ENCODE data around the gene SLC4A3. TPM values are rescaled to one million over a fixed set of nuclear protein-coding genes. Genes with fewer than 3 reads are reported as not detected.

Gene SLC4A3
- total and polyA plus RNA-seq, 9 donors, result 5.5 to 15.9 (median 11.0) TPM

DNA sequence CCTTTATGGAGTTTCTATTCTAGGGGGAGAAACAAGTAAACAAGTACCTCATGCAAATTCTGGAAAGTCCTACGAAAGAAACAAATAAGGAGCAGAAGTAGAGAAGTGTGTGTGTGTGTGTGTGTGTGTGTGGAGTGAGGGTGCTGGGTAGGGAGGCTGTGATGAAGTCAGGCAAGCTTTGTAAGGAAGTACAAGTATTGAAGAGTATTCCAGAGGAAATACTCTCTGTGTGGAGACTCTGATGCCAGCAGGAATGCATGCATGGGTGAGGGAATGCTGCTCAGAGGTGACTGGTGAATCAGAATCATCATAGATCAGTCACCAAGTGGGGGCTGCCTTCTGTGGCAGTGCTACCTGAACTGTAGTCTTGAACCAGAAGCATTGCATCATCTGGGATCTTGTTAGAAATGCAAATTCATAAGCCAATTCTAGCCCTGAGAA lies 34.5 kb downstream of the SLC4A3 start:
- no peak overlapping the region for H3K27ac ChIP-seq (ENCODE audit: low read length)
- WGBS (ENCODE audit: insufficient coverage), result 100% methylated on average over 1 of the region's 1 CpG
- H3K36me3 ChIP-seq (ENCODE audit: control insufficient read depth, insufficient read depth, low read length), result no peaks in the 10 kb centered on the region
- H3K27me3 ChIP-seq (ENCODE audit: control insufficient read depth, insufficient read depth, low read length), result no peaks in the 10 kb centered on the region
- H3K9me3 ChIP-seq (replicated peaks; ENCODE audit: control insufficient read depth, low read depth, low read length), result peaks cover 9% of the 10 kb centered on the region
- DNase-seq, result no peak
- no peak overlapping the region for H3K4me3 ChIP-seq (ENCODE audit: low read length)
- H3K4me1 ChIP-seq (ENCODE audit: control insufficient read depth, insufficient read depth, low read length), result peaks cover 21% of the 10 kb centered on the region

DNA sequence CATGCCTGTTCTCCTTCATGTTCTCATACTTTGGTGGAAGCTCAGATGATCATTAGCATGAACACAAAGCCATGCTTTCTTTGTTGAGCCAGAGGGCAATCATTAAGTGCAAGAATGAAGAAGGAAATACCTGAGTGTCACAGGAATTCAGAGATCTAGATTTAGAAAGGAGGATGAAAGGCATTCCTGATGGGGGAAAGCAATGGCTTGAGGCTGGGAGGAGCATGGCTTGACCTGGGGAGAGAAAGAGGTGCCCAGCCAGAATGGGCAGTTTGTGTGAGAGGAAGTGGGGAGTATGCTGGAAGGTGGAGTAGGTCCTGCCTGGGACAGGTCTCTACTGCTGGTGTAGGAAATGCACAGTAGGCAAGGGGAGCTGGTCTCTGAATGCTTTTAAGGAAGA lies 35.1 kb downstream of the SLC4A3 start:
- H3K27me3 ChIP-seq (ENCODE audit: control insufficient read depth, insufficient read depth, low read length), result no peaks in the 10 kb centered on the region
- DNase-seq, result no peak
- no peak overlapping the region for H3K27ac ChIP-seq (ENCODE audit: low read length)
- no peaks in the 10 kb centered on the region for H3K36me3 ChIP-seq (ENCODE audit: control insufficient read depth, insufficient read depth, low read length)
- no peak overlapping the region for H3K4me3 ChIP-seq (ENCODE audit: low read length)
- peaks cover 21% of the 10 kb centered on the region for H3K4me1 ChIP-seq (ENCODE audit: control insufficient read depth, insufficient read depth, low read length)
- peaks cover 9% of the 10 kb centered on the region for H3K9me3 ChIP-seq (replicated peaks; ENCODE audit: control insufficient read depth, low read depth, low read length)

DNA sequence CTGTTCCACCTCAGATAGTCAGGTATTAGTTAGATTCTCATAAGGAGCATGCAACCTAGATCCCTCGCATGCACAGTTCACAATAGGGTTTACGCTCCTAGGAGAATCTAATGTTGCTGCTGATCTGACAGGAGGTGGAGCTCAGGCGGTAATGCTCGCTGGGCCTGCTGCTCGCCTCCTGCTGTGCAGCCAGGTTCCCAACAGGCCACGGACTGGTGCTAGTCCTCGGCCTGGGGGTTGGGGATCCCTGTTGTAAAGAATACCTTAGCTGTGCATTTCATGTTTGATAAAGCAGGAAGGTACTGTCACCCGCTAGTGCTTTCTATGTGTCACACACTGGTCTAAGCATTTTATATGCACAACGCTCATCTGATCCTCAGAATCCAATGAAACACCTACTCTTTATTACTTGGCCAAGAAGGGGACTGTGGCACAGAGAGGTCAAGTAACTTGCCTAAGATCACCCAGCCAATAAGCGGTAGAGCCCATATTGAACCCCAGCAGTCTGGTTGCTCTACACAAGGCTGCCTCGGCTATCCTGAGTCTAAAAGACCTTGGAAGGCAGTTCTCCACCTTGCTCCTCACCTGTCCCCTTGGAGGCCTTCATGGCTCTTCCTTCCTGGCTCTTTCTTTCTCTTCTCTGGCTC lies 35.8 kb downstream of the SLC4A3 start:
- H3K27ac ChIP-seq (ENCODE audit: low read length), result no peak overlapping the region
- DNase-seq, result no peak
- 92% methylated on average over 6 of the region's 11 CpGs for WGBS (ENCODE audit: insufficient coverage)
- no peaks in the 10 kb centered on the region for H3K36me3 ChIP-seq (ENCODE audit: control insufficient read depth, insufficient read depth, low read length)
- no peak overlapping the region for H3K4me3 ChIP-seq (ENCODE audit: low read length)
- H3K27me3 ChIP-seq (ENCODE audit: control insufficient read depth, insufficient read depth, low read length), result no peaks in the 10 kb centered on the region
- H3K4me1 ChIP-seq (ENCODE audit: control insufficient read depth, insufficient read depth, low read length), result peaks cover 21% of the 10 kb centered on the region
- H3K9me3 ChIP-seq (replicated peaks; ENCODE audit: control insufficient read depth, low read depth, low read length), result peaks cover 9% of the 10 kb centered on the region

GRCh38 chr2:219664041-219664440 lies 36.6 kb downstream of the SLC4A3 start:
- H3K27me3 ChIP-seq (ENCODE audit: control insufficient read depth, insufficient read depth, low read length), result no peaks in the 10 kb centered on the region
- H3K36me3 ChIP-seq (ENCODE audit: control insufficient read depth, insufficient read depth, low read length), result no peaks in the 10 kb centered on the region
- H3K27ac ChIP-seq (ENCODE audit: low read length), result no peak overlapping the region
- DNase-seq, result no peak
- no CpG with 5 or more reads among the region's 5 CpGs for WGBS (ENCODE audit: insufficient coverage)
- no peak overlapping the region for H3K4me3 ChIP-seq (ENCODE audit: low read length)
- peaks cover 21% of the 10 kb centered on the region for H3K4me1 ChIP-seq (ENCODE audit: control insufficient read depth, insufficient read depth, low read length)
- peaks cover 9% of the 10 kb centered on the region for H3K9me3 ChIP-seq (replicated peaks; ENCODE audit: control insufficient read depth, low read depth, low read length)

DNA sequence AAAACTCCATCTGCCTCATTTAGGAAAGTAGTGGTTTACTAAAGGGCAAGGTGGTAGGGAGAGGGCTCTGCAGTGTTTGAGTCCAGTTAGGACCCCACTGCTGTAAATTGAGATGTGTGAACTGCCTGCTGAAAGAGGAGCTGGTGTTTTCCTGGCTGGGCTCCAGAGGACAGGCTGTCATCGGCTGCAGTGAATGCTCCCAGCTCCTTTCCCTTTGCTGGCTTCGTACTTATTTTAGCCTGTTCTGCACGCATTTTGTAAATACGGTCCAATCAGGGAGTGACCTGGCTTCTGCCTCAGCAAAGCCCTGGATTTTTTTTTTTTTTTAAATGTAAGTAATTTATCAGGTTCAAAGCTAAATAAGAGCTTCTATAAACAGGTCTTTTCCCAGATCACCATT lies 37.5 kb downstream of the SLC4A3 start:
- H3K4me1 ChIP-seq (ENCODE audit: control insufficient read depth, insufficient read depth, low read length), result peaks cover 21% of the 10 kb centered on the region
- peaks cover 9% of the 10 kb centered on the region for H3K9me3 ChIP-seq (replicated peaks; ENCODE audit: control insufficient read depth, low read depth, low read length)
- WGBS (ENCODE audit: insufficient coverage), result 14% methylated on average over 1 of the region's 4 CpGs
- H3K27ac ChIP-seq (ENCODE audit: low read length), result peak overlapping the region; percentile 51
- H3K4me3 ChIP-seq (ENCODE audit: low read length), result no peak overlapping the region
- peak; percentile 79 for DNase-seq
- H3K27me3 ChIP-seq (ENCODE audit: control insufficient read depth, insufficient read depth, low read length), result no peaks in the 10 kb centered on the region
- H3K36me3 ChIP-seq (ENCODE audit: control insufficient read depth, insufficient read depth, low read length), result no peaks in the 10 kb centered on the region

DNA sequence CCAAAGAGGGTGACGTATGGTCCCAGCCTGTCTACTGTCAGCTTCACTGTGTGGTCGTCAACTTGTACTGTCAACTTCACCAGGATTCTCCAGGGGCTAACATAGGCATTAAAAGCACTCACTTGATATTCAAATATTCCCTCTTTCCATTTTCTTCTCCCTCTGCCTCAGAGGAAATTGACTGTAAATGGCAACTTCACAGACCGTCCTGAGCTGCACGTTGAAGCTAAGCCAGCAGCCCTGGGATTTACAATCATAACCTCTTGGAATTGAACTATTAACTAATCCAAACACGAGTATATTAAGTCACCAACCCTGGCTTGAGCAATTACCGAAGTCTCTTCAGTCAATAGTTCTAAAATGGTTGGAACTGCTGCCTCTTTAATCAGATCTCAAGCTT lies 38.5 kb downstream of the SLC4A3 start:
- H3K27ac ChIP-seq (ENCODE audit: low read length), result no peak overlapping the region

DNA sequence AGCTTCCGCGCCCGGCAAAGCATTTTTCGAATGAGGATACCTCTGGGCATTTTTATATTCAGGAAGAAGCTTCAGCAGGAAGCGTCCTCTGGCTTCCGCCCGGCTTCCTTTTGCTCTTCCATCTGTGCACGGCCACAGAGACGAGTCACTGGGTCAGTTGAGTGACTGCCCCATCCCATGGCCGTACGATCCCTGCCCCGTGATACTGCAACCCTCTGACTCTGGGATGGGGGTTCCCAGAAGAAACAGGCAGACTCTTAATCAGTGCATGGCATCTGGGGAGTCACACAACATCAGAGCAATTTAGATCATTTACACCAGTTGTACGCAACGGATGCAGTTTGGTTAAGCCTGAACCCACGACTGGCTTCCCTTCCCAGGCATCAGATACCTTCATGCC lies 40.9 kb downstream of the SLC4A3 start:
- peaks cover 23% of the 10 kb centered on the region for H3K4me1 ChIP-seq (ENCODE audit: control insufficient read depth, insufficient read depth, low read length)
- 80% methylated on average over 15 of the region's 15 CpGs for WGBS (ENCODE audit: insufficient coverage)
- H3K27me3 ChIP-seq (ENCODE audit: control insufficient read depth, insufficient read depth, low read length), result no peaks in the 10 kb centered on the region
- no peaks in the 10 kb centered on the region for H3K9me3 ChIP-seq (replicated peaks; ENCODE audit: control insufficient read depth, low read depth, low read length)
- H3K4me3 ChIP-seq (ENCODE audit: low read length), result no peak overlapping the region
- no peak for DNase-seq
- no peaks in the 10 kb centered on the region for H3K36me3 ChIP-seq (ENCODE audit: control insufficient read depth, insufficient read depth, low read length)
- H3K27ac ChIP-seq (ENCODE audit: low read length), result no peak overlapping the region

More for the DNA sequence above, 38.5 kb downstream of the SLC4A3 start:
- H3K27me3 ChIP-seq (ENCODE audit: control insufficient read depth, insufficient read depth, low read length), result no peaks in the 10 kb centered on the region
- peaks cover 21% of the 10 kb centered on the region for H3K4me1 ChIP-seq (ENCODE audit: control insufficient read depth, insufficient read depth, low read length)
- no peak for DNase-seq
- 44% methylated on average over 5 of the region's 6 CpGs for WGBS (ENCODE audit: insufficient coverage)
- H3K36me3 ChIP-seq (ENCODE audit: control insufficient read depth, insufficient read depth, low read length), result no peaks in the 10 kb centered on the region
- H3K4me3 ChIP-seq (ENCODE audit: low read length), result no peak overlapping the region
- peaks cover 9% of the 10 kb centered on the region for H3K9me3 ChIP-seq (replicated peaks; ENCODE audit: control insufficient read depth, low read depth, low read length)

- Histone ChIP-seq H3K27me3 (ENCODE audit: control insufficient read depth, insufficient read depth, low read length) (no peaks in the 10 kb centered on the region), H3K27ac (ENCODE audit: low read length) (no peak overlapping the region), H3K36me3 (ENCODE audit: control insufficient read depth, insufficient read depth, low read length) (no peaks in the 10 kb centered on the region), H3K4me3 (ENCODE audit: low read length) (no peak overlapping the region), H3K9me3 (replicated peaks; ENCODE audit: control insufficient read depth, low read depth, low read length) (no peaks in the 10 kb centered on the region), H3K4me1 (ENCODE audit: control insufficient read depth, insufficient read depth, low read length) (peaks cover 19% of the 10 kb centered on the region)
- no CpG with 5 or more reads among the region's 6 CpGs for WGBS (ENCODE audit: insufficient coverage)
- no peak for DNase-seq
Observed at GRCh38 chr2:219670386-219670785, 43.0 kb downstream of the SLC4A3 start.

DNA sequence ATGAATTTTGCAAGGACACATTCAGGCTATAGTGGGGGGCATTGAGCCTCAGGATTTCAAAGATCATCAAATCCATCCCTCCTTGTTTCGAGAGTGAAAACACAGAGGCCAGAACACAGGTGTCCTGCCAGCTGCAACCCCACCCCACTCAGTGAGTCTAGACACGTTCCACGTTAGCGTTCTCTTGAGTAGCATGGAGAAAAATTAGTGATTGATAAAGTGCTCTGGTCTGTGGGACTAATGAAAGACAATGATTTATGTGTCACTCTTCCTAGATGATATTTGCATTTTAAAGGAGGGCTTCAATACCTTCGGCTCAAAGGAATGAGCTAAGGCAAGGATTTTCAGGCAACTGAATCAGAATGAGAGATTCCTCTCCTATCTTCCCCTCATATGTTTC lies 43.8 kb downstream of the SLC4A3 start:
- Histone ChIP-seq H3K4me3 (ENCODE audit: low read length) (no peak overlapping the region), H3K27ac (ENCODE audit: low read length) (no peak overlapping the region), H3K4me1 (ENCODE audit: control insufficient read depth, insufficient read depth, low read length) (peaks cover 19% of the 10 kb centered on the region), H3K9me3 (replicated peaks; ENCODE audit: control insufficient read depth, low read depth, low read length) (no peaks in the 10 kb centered on the region), H3K27me3 (ENCODE audit: control insufficient read depth, insufficient read depth, low read length) (no peaks in the 10 kb centered on the region), H3K36me3 (ENCODE audit: control insufficient read depth, insufficient read depth, low read length) (no peaks in the 10 kb centered on the region)
- WGBS (ENCODE audit: insufficient coverage), result no CpG with 5 or more reads among the region's 5 CpGs
- DNase-seq, result no peak

- no peak for DNase-seq
- no peak overlapping the region for H3K4me3 ChIP-seq (ENCODE audit: low read length)
- H3K4me1 ChIP-seq (ENCODE audit: control insufficient read depth, insufficient read depth, low read length), result peaks cover 17% of the 10 kb centered on the region
- H3K9me3 ChIP-seq (replicated peaks; ENCODE audit: control insufficient read depth, low read depth, low read length), result no peaks in the 10 kb centered on the region
- H3K27ac ChIP-seq (ENCODE audit: low read length), result no peak overlapping the region
- no peaks in the 10 kb centered on the region for H3K36me3 ChIP-seq (ENCODE audit: control insufficient read depth, insufficient read depth, low read length)
- H3K27me3 ChIP-seq (ENCODE audit: control insufficient read depth, insufficient read depth, low read length), result no peaks in the 10 kb centered on the region
- 77% methylated on average over 3 of the region's 3 CpGs for WGBS (ENCODE audit: insufficient coverage)
Observed at GRCh38 chr2:219672406-219672805, 45.0 kb downstream of the SLC4A3 start.

GRCh38 chr2:219675221-219675620 lies 47.8 kb downstream of the SLC4A3 start:
- peak; percentile 43 for DNase-seq
- Histone ChIP-seq H3K4me1 (ENCODE audit: control insufficient read depth, insufficient read depth, low read length) (peaks cover 17% of the 10 kb centered on the region), H3K27ac (ENCODE audit: low read length) (no peak overlapping the region), H3K36me3 (ENCODE audit: control insufficient read depth, insufficient read depth, low read length) (no peaks in the 10 kb centered on the region), H3K27me3 (ENCODE audit: control insufficient read depth, insufficient read depth, low read length) (no peaks in the 10 kb centered on the region), H3K9me3 (replicated peaks; ENCODE audit: control insufficient read depth, low read depth, low read length) (no peaks in the 10 kb centered on the region), H3K4me3 (ENCODE audit: low read length) (no peak overlapping the region)
- 78% methylated on average over 3 of the region's 4 CpGs for WGBS (ENCODE audit: insufficient coverage)

All from muscle of leg (tissue), 11 donors.